Measurements from ENCODE around the gene MBTPS1.
A peak's percentile ranks its signal among the peaks of the same experiment; 100 is the strongest.
"Not testable (repeated sequence)": the region's sequence is repeated elsewhere in the genome, so short reads cannot be mapped to it uniquely, and the experiment has no call there.

MBTPS1 gene

GRCh38 chr16:84136331-84137125 lies 19.8 kb upstream of the MBTPS1 start:
- DNase-seq: no peak

- DNase-seq: no peak
Measured at GRCh38 chr16:84132527-84133285, 16.0 kb upstream of the MBTPS1 start.

- no peak for DNase-seq
Measured at GRCh38 chr16:84131117-84131516, 14.4 kb upstream of the MBTPS1 start.

- DNase-seq: no peak
Measured at GRCh38 chr16:84124257-84125073, 7.7 kb upstream of the MBTPS1 start.

DNA sequence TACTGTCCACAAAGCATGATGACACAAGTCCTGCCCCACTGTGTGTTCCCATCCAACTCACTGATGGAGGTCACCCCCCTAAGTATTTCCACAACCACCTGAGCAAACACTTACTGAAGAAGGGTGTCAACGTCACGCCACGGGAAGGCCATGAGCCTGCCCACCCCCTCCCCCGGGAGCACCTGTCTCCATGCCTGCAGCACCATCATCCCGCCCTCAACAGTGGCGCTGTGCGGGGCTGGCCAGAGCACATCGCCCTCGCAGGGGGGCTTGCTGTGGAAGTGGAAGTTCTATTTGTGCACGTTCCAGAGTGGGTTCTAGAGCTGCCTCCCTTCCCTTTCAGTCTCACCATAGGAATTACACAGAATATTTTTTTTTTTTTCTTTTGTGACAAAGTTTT lies 4.3 kb upstream of the MBTPS1 start:
- DNase-seq: no peak

DNA sequence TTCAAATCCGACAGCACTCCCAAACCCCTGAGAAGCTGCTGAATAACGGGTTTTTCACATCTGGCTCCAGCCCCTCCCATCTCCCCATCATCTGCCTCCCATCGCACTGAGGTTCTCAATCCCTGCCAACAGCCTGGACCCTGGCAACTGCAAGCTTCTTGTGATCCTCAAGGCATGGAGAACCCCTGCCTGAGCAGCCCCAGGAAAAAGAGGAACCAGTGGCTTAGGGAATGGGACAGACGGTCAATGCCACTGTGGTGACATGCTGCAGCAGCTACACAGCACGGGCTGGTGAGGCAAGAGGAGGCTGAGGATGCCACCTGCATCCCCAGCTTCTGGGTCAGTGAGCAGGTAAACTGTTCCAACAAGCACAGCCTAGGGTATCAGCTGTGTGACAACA lies 3.3 kb upstream of the MBTPS1 start:
- no peak for DNase-seq

DNA sequence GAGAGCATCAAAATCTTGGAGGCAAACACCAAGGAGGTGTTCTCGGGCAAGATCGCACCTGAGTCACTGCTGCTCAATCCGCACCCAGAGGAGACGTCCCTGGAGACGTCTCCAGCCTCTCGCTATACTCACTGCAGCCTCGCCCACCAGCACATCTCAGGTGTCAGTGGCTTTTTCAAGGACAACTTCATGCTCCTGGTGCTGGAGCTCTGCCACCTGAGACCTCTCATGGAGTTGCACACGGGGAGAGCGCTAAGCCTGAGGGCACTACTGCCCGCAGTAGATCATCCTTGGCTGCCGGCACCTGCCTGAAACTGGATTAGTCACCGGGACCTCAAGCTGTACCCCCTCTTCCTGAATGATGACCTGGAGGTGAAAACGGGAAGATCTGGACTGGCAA lies 2.6 kb upstream of the MBTPS1 start:
- no peak for DNase-seq

- DNase-seq: not testable (repeated sequence)
Measured at GRCh38 chr16:84118315-84118714, 1.6 kb upstream of the MBTPS1 start.

DNA sequence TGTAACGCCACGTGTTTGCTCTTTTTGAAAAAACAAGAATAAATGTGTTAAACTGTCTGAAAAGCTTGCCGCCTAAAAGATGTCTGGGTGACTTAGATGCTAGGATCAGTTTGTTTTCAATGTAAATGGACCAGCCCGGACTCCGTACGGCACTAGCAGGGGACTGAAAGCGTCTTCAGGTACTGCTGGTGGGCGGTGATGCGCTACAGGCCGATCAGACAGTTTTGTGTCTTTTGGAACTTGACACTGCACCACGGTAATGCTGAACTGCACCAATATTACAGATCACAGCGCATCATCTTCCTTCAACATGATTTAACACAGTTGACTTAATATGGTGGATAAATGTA lies 727 bp upstream of the MBTPS1 start:
- no peak for DNase-seq

DNA sequence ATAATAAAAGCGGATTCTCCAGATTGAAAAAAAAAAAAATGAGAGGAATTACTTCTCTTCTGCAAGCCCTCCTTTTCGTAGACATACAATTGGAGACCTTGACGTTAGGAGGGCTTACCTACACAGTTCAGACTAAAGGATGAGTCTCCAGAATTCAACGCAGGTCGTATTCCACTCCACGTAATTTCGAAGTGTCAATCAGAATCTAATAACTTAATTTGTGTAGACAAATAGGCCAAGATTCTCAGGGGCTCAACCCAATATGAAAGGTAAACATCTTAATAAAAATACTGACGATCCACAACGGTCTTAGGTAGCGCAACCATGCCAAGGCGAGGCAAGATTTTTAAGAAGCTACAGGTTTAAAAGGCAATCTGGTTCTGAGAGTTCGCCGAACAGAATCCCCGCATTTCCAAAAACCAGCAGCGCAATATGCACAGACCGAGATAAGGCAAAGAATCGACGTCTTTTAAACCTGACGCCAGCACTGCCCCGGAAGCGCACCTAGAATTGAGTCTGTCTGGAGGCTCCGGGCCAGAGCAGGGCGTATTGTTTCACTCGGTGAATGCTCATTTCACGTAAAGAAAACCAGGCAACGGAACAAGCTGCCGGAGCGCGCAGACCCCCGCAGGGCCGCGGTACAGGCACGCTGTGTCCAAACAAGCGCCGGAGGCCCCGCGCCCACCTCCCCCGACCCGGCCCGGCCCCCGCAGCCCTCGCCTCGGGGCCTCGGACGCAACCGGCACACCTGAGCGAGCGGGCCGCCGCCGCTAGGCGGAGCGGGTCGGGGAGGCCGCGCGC lies 623 bp downstream of the MBTPS1 start:
- DNase-seq: no peak

GRCh38 chr16:84111949-84112348 lies 4.8 kb downstream of the MBTPS1 start:
- not testable (repeated sequence) for DNase-seq

- no peak for DNase-seq
Measured at GRCh38 chr16:84111525-84111924, 5.2 kb downstream of the MBTPS1 start.

GRCh38 chr16:84110527-84110926 lies 6.2 kb downstream of the MBTPS1 start:
- no peak for DNase-seq

DNA sequence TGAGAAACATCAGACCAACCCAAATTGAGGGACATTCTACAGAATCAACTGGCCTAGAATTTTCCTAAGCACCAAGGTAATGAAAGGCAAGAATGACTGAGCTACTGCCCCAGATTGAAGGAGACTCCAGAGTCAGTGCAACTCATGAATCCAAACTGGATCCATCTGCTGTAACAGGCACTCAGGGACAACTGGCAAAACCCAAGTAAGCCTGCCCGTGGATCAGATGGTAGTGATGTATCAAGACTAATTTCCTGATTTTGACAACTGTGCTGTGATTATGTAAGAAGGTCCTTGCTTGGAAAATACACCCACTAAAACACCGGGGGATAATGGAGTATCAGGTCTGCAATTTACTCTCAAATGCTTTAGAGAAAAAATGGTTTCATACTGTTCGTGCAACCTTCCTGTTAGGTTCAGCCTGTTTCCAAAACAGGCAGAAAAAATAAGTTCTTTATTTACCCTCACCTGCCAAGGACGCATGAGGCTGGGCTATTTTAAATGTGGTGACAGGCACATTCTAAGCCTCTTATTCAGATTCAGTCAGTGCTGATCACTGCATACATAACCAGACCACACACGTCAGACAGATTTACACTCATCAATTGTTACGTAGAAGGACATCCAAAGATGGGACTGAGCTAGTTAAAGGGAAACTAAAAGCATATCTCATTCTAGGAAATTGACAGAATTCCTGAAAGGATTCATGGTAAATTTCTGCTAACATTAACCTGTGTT lies 7.0 kb downstream of the MBTPS1 start:
- DNase-seq: no peak

- no peak for DNase-seq
Measured at GRCh38 chr16:84107921-84108320, 8.8 kb downstream of the MBTPS1 start.

- DNase-seq: no peak
Measured at GRCh38 chr16:84105948-84106740, 10.6 kb downstream of the MBTPS1 start.

- DNase-seq: no peak
Measured at GRCh38 chr16:84105301-84105815, 11.4 kb downstream of the MBTPS1 start.

DNA sequence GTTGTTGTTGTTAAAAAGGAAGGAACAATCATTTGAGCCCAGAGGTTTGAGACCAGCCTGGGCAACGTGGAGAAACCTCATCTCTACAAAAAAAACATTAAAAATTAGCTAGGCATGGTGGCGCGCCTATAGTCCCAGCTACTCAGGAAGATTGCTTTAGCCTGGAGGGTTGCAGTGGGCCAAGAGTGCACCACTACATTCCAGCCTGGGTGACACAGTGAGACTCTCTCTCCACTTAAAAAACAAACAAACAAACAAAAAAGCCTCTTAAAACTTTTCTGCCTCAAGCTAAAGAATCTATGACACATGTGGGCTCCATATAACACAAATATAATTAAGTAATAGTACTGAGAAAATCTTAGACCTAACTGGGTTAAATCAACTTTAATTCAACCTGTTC lies 12.5 kb downstream of the MBTPS1 start:
- DNase-seq: no peak

GRCh38 chr16:84103678-84104077 lies 13.1 kb downstream of the MBTPS1 start:
- DNase-seq: no peak

DNA sequence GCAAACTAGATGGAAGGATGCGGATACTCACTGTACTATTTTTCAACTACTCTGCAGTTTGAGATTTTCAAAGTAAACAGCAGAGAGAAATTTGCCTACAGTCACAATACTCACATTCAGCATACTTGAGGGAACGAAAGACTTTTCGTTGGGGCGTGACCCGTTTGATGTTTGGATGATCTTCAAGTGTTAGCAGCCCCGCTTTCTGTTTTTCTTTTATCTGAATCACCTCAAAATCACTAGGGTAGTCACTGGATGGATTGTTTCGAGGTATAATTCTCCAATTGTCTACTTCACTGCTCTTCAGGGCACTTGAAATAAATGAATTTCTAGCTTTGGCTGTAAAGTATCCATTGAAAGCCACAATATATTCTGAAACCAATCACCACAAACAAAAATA lies 17.8 kb downstream of the MBTPS1 start:
- DNase-seq: peak in 1 of 2 experiments; percentile 10

DNA sequence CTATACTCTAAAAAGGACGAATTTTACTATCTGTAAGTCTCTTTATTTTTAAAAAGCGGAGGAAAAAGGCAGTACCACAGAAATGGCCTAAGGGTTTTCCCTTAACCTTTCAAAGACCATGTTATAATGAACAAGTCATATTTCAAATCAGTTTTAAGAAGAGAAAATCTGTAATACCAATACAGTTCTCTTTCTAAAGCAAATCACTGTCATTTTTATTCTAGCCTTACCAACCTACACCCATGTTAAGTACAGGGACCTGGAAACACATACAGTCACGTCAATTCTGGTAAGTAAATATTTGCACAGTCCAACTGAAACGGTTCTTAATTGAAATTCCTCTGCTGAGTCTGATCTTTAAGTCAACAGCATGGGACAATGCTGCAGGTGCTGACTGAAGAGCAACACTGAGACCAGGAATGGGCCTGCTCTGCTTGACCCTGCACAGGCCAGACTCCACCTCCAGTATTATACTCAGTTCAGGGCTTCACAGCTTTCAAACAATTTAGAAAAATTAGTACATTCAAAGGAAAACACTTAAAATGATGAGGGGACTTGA lies 20.2 kb downstream of the MBTPS1 start:
- no peak for DNase-seq

Data from NCI-H187 (cell line).